Effector memory CD4-positive, alpha-beta T cell (primary cell): Measurements from ENCODE around the gene CLRN3.

Experiments used
- DNase-seq, 3 donors: peaks; one replicate each; pipeline ENCODE4 v3.0.0-alpha.2; 2020
- H3K27ac ChIP-seq: 2 replicates; pipeline ENCODE4 v1.7.0; 2013; ENCODE audit warnings: mild to moderate bottlenecking, low read length, moderate library complexity; ENCODE audit not compliant: insufficient read depth, poor library complexity, severe bottlenecking
- H3K27me3 ChIP-seq: replicated peaks from 2 replicates; pipeline ENCODE4 v1.7.0; 2013; ENCODE audit warnings: mild to moderate bottlenecking, low read length; ENCODE audit not compliant: insufficient read depth, control insufficient read depth, poor library complexity, severe bottlenecking
- H3K36me3 ChIP-seq: 2 replicates; pipeline ENCODE4 v1.7.0; 2013; ENCODE audit warnings: mild to moderate bottlenecking, low read length, moderate library complexity; ENCODE audit not compliant: control insufficient read depth, insufficient read depth
- H3K4me1 ChIP-seq: 2 replicates; pipeline ENCODE4 v1.7.0; 2013; ENCODE audit warnings: low read length, mild to moderate bottlenecking; ENCODE audit not compliant: control insufficient read depth, insufficient read depth, poor library complexity, severe bottlenecking
- H3K4me3 ChIP-seq: 2 replicates; pipeline ENCODE4 v1.7.0; 2013; ENCODE audit warnings: low read length, low read depth, mild to moderate bottlenecking; ENCODE audit not compliant: insufficient read depth, poor library complexity, severe bottlenecking
- H3K9me3 ChIP-seq: 2 replicates; pipeline ENCODE4 v1.7.0; 2013; ENCODE audit warnings: mild to moderate bottlenecking, low read length, moderate library complexity; ENCODE audit not compliant: control insufficient read depth

The CLRN3 gene

DNA sequence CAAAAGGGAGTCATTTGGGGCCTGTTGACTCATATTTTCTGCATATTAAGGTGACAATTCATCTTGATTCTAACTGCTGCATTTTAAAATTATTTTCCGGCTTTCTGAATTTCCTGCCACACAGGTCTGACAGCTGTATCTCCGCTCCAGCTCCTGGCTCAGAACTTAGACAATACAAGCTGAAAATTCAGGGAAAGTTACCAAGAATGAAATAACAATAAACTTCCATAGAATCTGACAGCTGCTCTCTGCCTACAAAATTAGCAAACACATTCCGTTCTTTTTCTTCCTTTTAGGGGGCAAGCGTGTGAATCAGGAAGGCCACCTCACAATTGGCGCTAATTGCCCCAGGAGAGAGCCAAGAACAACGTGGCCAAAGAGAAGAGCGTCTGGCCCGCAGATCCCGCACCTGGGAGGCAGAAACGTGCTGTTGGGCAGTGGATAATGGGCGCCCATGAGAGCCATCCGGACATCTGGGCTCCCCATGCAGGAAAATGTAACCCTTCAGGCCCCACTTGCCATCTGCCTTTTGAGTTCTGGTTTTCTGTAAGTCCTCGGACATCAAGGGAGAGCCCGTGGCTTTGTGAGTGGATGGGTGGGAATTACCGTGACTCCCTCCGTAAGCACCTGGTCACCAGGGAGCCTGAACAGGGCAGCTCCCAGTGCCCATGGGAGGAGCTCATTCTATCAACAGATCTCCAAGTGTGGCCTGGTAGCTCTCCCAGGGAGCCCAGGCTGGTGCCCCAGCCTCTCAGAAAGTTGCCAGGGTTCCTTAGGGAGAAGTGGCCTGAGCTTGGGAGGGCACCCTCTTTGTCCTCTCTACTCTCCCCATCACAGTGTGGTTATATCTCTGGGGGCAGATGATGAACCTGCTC is 5.0 kb downstream of the CLRN3 start:
- Histone ChIP-seq H3K36me3 (no peaks in the 10 kb centered on the region), H3K4me1 (no peaks in the 10 kb centered on the region), H3K27me3 (no peaks in the 10 kb centered on the region), H3K4me3 (no peak overlapping the region), H3K9me3 (no peaks in the 10 kb centered on the region), H3K27ac (no peak overlapping the region)
- DNase-seq = no peak

DNA sequence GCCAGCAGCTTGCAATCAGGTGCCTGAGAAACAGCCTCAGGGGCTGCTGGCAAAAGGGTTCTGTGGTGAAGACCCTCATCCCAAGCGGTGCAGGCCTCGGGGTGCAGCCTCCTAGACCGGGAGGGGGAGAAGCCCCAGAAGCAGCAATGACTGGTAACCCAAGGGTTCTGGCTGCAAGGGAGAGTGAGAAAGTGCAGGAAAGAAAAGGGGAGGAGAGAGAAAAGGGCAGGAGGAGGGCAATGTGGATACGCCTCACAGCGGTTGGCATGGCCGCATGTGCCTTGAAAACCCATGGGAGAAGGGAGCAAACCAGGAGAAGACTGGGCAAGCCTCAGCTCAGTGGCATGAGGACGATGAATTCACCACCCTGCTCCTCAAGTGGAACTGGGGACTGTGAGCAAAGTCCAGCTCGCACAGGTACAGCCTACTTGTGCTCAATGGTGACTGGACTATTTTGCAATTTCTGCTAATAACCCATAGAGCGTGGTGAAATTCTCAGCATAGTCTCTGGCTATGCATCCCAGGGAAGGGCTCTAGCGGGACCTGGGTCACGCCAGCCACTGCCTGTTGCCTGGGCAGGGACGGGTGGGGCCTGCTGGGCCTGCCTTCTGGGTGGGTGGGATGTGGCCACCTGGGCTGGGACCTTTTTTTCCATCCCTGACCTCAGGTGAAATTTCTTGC is 6.2 kb downstream of the CLRN3 start:
- DNase-seq = no peak
- H3K4me3 ChIP-seq = no peak overlapping the region
- no peaks in the 10 kb centered on the region for H3K36me3 ChIP-seq
- no peaks in the 10 kb centered on the region for H3K9me3 ChIP-seq
- no peaks in the 10 kb centered on the region for H3K4me1 ChIP-seq
- no peak overlapping the region for H3K27ac ChIP-seq
- no peaks in the 10 kb centered on the region for H3K27me3 ChIP-seq

DNA sequence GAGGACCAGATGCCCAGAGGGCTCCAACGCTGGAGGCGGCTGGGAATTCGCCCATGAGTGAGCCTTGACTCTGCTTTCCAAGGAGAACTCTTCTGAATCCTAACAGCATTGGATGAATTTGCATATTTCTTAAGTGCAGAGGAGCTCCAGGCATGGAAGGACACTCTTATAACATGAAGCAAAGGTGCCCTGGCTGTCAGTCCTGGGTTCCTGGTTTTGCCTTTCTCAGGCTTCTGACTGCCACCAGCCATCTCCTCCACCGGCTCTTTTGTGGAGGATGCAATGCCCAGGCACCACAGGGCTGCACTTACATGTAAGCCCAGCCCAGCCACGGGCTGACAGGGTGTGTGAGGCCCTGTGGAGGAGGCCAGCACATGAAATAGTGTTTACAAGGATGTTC is 8.2 kb downstream of the CLRN3 start:
- Histone ChIP-seq H3K27me3 (no peaks in the 10 kb centered on the region), H3K27ac (no peak overlapping the region), H3K4me3 (no peak overlapping the region), H3K36me3 (no peaks in the 10 kb centered on the region), H3K9me3 (no peaks in the 10 kb centered on the region), H3K4me1 (no peaks in the 10 kb centered on the region)
- DNase-seq = no peak

DNA sequence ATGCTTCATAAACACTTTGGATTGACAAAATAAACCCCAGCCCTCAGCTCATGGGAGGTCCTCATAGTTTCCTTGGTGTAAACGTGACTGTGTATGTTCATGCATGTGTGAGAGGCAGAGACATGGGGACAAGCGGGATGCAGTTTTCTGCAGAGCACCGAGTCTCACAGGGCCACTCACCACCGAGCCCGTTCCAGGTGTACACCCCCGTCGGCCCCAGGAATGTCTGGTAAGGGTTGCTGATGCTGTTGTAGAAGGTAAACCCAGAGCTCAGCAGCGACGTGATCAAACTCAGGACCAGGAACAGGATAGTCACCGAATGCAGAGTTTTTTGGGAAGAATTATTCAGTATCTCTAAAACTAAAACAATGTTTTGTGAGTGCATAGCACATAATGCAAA is 9.2 kb downstream of the CLRN3 start:
- H3K4me1 ChIP-seq = no peaks in the 10 kb centered on the region
- no peaks in the 10 kb centered on the region for H3K36me3 ChIP-seq
- DNase-seq = no peak
- no peaks in the 10 kb centered on the region for H3K27me3 ChIP-seq
- no peaks in the 10 kb centered on the region for H3K9me3 ChIP-seq
- H3K4me3 ChIP-seq = no peak overlapping the region
- H3K27ac ChIP-seq = no peak overlapping the region

DNA sequence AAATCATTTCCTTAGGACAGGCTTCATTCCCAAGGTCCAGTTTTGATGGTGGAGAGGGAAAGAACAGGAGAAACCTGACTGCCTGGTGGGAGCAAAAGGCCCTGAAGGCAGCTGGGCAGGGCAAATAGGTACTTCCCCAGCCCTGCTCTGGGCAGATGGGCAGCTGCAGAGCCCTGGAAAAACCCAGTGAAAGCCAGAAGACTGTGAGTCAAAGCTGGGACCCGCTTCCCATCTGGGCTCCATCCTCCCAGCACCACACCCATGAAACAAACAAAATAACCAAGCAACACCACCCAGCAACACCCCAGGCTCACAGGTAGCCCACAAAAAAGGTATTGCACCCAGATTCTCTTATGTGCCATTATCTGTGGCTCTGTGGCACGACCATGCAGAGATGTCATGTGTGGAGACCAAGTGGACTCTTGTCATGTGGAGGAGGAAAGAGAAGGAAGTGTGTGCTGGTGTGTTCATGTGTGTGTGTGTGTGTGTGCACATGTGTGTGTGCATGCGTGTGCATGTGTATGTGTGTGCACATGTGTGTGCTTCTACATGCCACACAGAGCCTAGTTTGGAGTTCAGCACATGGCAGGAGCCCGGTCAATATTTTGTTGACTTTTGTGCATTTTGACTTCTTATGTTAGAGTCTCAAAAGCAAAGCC is 9.8 kb downstream of the CLRN3 start:
- Histone ChIP-seq H3K4me3 (no peak overlapping the region), H3K27me3 (no peaks in the 10 kb centered on the region), H3K27ac (no peak overlapping the region), H3K4me1 (no peaks in the 10 kb centered on the region), H3K9me3 (no peaks in the 10 kb centered on the region), H3K36me3 (no peaks in the 10 kb centered on the region)
- DNase-seq = no peak

DNA sequence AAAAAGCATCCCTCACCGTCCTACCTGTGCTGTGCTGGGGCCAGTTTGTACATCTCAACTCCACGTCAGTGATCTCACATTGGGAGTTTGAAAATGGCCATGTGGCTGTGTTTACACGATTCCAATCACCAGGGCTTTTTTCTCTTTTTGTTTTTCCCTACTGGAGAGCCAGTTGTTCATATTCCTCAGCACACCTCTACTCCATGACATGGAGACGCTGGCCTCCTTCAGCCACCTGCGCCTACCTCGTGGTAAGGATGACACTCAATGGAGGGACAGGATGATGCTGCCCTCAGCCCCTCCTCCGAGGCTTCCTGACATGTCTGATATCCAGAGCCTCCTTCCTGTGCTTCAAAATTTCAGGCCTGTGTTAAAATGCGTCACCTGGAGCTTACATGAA is 10.3 kb downstream of the CLRN3 start:
- no peaks in the 10 kb centered on the region for H3K36me3 ChIP-seq
- H3K4me3 ChIP-seq = no peak overlapping the region
- no peaks in the 10 kb centered on the region for H3K9me3 ChIP-seq
- DNase-seq = no peak
- no peak overlapping the region for H3K27ac ChIP-seq
- no peaks in the 10 kb centered on the region for H3K27me3 ChIP-seq
- no peaks in the 10 kb centered on the region for H3K4me1 ChIP-seq

DNA sequence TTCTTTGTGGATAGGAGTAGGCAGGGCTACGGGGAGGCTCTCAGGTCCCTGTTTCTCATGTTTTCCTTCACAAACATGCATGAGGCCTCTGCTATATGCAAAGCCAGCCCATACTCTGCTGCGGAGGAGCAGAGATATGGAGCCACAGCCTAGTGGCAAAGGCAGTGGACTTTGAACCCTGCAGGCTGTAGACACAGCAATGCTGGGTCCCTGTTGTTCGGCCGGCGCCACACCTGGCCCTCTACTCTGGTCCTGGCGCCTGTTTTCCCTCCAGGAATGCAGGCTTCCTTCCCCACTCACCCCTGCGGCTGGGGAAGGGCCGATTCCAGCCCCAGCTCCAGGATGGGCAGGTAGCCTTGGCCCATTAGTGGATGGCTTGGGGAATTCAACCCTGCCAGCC is 11.5 kb downstream of the CLRN3 start:
- no peak overlapping the region for H3K27ac ChIP-seq
- no peaks in the 10 kb centered on the region for H3K4me1 ChIP-seq

DNA sequence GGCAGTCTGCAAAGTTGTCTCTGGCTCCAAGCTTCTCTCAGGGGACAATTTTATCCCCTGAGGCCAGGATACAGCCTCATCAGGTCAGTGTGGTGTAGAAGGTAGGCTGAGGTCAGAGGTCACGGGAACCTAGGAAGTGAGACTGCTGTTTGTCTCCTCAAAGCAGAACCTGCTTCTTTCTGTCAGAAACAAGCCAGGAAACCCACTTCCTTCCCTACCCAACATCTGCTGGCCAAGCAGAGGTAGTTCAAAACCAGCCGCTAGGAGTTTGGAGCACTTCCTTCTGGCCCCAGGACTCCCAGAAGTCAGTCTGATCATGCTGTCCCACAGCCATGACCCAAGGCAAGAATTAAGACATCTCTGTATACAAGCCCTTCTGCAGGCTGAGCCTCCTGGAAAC is 12.2 kb downstream of the CLRN3 start:
- Histone ChIP-seq H3K9me3 (no peaks in the 10 kb centered on the region), H3K4me1 (no peaks in the 10 kb centered on the region), H3K4me3 (no peak overlapping the region), H3K27me3 (no peaks in the 10 kb centered on the region), H3K36me3 (no peaks in the 10 kb centered on the region), H3K27ac (no peak overlapping the region)
- no peak for DNase-seq

More for the DNA sequence above, 11.5 kb downstream of the CLRN3 start:
- Histone ChIP-seq H3K9me3 (no peaks in the 10 kb centered on the region), H3K27me3 (no peaks in the 10 kb centered on the region), H3K4me3 (no peak overlapping the region), H3K36me3 (no peaks in the 10 kb centered on the region)
- DNase-seq = no peak

DNA sequence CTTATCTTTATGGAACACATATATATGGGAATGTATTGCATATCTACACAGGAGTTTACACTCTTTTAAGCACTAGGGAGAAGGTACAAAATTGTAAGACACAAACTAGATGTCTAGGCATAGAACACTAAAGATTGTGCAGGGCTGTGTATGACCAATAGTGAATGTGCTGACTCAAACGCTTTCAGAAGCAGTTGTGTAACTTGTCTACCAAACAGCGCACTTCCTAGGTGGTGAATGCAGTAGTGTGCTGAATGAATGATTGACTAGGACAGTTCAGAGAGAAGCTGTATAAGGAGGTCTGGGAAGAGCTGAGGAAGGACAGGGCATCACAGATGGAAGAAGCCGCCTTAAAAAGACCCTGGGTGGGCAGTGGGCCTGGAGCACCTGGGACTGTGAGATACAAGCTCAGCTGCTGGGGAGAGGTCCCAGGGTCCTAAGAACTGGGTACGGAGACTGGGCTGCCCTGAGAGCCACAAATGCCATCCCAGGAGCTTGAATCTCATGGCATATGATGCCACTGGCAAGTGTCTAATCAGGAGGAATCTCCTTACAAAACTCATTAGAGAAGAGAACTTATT is 14.2 kb downstream of the CLRN3 start:
- Histone ChIP-seq H3K27ac (no peak overlapping the region), H3K27me3 (no peaks in the 10 kb centered on the region), H3K4me1 (no peaks in the 10 kb centered on the region), H3K9me3 (no peaks in the 10 kb centered on the region), H3K36me3 (no peaks in the 10 kb centered on the region), H3K4me3 (no peak overlapping the region)
- no peak for DNase-seq

DNA sequence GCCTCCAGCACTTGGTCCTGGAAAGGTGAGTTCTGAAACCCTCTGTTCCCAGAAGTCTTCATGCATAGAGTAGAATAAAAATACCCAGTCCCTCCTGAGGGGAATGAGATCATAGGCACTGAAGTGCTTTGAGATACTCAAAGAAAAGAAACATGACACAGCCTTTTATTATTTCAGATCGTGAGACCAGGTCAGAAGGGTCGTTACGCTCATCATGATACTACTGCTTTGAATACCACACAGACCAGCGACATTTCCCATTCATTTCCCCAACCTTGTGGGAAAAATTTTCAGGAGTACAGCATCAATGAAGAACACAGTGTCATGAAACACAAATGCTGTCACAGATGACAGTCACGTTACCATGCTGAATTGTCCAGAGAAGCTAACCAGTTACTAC is 15.0 kb downstream of the CLRN3 start:
- no peak overlapping the region for H3K27ac ChIP-seq
- H3K4me3 ChIP-seq = no peak overlapping the region
- no peaks in the 10 kb centered on the region for H3K4me1 ChIP-seq
- no peaks in the 10 kb centered on the region for H3K9me3 ChIP-seq
- H3K36me3 ChIP-seq = no peaks in the 10 kb centered on the region
- DNase-seq = no peak
- H3K27me3 ChIP-seq = no peaks in the 10 kb centered on the region
